IPS-20b (cell line): ENCODE data around the gene DESI2.
A peak's percentile ranks its signal among the peaks of the same experiment; 100 is the strongest.

ENCODE experiments used
- H3K27ac ChIP-seq: one replicate; pipeline ENCODE4 v1.5.1; 2013; ENCODE audit warnings: low read length
- H3K27me3 ChIP-seq: 2 replicates; pipeline ENCODE4 v1.6.1; 2013; ENCODE audit warnings: mild to moderate bottlenecking, low read length, inconsistent platforms; ENCODE audit not compliant: insufficient read depth
- H3K36me3 ChIP-seq: 2 replicates; pipeline ENCODE4 v1.6.1; 2013; ENCODE audit warnings: low read depth, mild to moderate bottlenecking, inconsistent platforms, low read length, moderate library complexity; ENCODE audit not compliant: insufficient read depth
- H3K4me1 ChIP-seq: 2 replicates; pipeline ENCODE4 v1.6.1; 2013; ENCODE audit warnings: mild to moderate bottlenecking, control low read depth, inconsistent platforms, low read length, moderate library complexity; ENCODE audit not compliant: insufficient read depth
- H3K4me3 ChIP-seq: 2 replicates; pipeline ENCODE4 v1.5.1; 2013; ENCODE audit warnings: mild to moderate bottlenecking, low read length, inconsistent platforms
- H3K9ac ChIP-seq: 2 replicates; pipeline ENCODE4 v1.6.1; 2013; ENCODE audit warnings: low read depth, mild to moderate bottlenecking, inconsistent platforms, low read length, moderate library complexity
- H3K9me3 ChIP-seq: 2 replicates; pipeline ENCODE4 v1.6.1; 2013; ENCODE audit warnings: mild to moderate bottlenecking, low read depth, low read length, inconsistent platforms; ENCODE audit not compliant: insufficient read depth

DESI2 gene

DNA sequence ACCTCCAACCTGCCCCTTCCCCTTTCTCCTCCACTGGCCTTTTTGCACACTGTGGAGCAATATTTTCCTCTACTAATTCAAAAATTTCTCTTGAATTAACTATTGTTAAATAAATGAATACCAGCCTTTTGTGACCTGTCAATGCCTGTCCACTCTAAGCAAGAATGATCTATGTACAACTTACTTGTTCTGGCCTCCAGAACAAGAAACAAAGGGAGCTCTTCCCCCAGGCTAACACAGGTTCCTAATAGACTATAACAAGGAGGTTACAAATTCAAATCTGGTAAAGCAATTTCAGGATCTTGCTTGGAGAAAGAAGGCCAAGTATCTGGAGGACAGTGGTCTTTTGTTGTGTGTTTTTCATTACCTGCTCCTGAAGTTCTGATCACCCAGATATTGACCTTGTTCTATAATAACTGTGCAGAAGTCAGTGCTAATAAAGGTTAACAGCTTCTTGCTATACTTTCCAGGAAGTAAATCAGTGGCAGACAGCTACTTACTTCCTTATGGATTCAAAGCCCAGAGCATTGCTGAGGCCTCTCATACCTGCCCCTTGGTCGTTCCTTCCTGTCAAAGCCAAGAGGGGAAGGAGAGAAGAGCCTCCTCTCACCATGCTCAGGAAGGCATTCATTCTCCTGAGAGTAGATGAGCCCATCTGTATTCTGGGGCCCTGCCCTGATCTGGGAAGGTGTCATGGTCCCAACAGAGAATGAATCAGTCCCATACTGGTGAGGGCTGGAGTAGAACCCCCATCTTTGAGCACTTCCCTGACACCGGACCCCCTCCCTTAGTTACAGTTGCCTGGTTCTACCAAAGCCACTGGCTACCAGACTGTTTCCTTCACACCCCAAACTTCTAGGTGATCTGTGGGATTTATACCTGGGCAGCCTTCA, 56.8 kb downstream of the DESI2 start:
- H3K27me3 ChIP-seq = no peaks in the 10 kb centered on the region
- peaks cover 16% of the 10 kb centered on the region; the same call in 1 of the 2 replicates for H3K36me3 ChIP-seq
- no peak overlapping the region for H3K27ac ChIP-seq
- no peak overlapping the region for H3K9ac ChIP-seq
- no peaks in the 10 kb centered on the region for H3K9me3 ChIP-seq
- H3K4me1 ChIP-seq = no peaks in the 10 kb centered on the region; the same call in 1 of the 2 replicates
- no peak overlapping the region for H3K4me3 ChIP-seq

- Histone ChIP-seq H3K9ac (no peak overlapping the region), H3K4me3 (no peak overlapping the region), H3K36me3 (peaks cover 13% of the 10 kb centered on the region; the same call in 1 of the 2 replicates), H3K9me3 (no peaks in the 10 kb centered on the region), H3K27me3 (no peaks in the 10 kb centered on the region), H3K4me1 (no peaks in the 10 kb centered on the region; the same call in 1 of the 2 replicates), H3K27ac (no peak overlapping the region)
Measured at GRCh38 chr1:244710474-244711062, 57.6 kb downstream of the DESI2 start.

GRCh38 chr1:244712669-244713068, 59.7 kb downstream of the DESI2 start:
- H3K4me3 ChIP-seq = no peak overlapping the region
- no peaks in the 10 kb centered on the region for H3K9me3 ChIP-seq
- H3K4me1 ChIP-seq = no peaks in the 10 kb centered on the region; the same call in 1 of the 2 replicates
- H3K27ac ChIP-seq = no peak overlapping the region
- H3K36me3 ChIP-seq = no peaks in the 10 kb centered on the region
- H3K27me3 ChIP-seq = no peaks in the 10 kb centered on the region
- no peak overlapping the region for H3K9ac ChIP-seq

DNA sequence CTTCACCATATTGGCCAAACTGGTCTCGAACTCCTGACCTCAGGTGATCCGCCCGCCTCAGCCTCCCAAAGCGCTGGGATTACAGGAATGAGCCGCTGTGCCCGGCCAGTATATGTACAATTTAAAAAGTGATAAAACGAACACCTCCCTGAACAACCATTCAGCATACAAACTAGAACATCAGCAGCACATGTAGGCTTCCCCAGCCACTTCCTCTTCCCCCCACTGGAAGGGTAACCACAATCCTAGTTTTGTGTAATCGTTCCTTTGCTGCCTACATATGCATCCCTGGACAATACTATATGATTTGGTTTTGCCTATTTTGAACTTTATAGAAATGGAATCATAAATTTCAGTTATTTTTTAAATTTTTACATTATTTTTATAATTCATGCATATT, 60.4 kb downstream of the DESI2 start:
- Histone ChIP-seq H3K27me3 (no peaks in the 10 kb centered on the region), H3K9me3 (no peaks in the 10 kb centered on the region), H3K4me3 (no peak overlapping the region)

DNA sequence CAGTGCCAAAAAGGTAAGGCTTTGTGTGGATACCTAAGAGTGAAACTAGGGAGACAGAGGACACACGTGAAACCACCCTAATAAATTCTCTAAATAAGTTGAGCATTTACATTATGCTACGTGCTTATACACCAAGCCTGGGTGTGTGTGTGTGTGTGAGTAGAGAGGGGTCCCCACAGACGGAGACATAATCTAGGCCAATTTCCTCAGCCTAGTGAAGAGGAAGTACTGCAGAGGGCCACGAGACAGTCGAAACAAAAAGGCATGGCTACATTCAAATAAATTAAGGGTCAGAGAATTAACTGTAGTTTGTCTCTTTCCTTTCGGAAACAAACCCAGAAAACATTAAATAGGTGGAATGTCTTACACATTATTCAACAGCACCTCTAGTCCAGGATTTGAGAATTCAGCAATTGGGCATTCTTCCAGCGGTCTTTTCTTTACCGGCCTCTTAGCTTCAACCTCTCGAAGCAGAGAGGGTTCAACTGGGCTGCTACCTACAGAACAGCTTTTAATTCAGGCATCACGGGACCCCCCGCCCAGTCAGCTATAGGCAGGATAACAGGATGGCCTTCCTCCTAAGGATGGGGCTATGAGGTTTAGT, 75.0 kb downstream of the DESI2 start:
- Histone ChIP-seq H3K9ac (no peak overlapping the region), H3K4me3 (no peak overlapping the region), H3K9me3 (no peaks in the 10 kb centered on the region), H3K36me3 (no peaks in the 10 kb centered on the region), H3K27ac (no peak overlapping the region), H3K27me3 (peaks cover 34% of the 10 kb centered on the region), H3K4me1 (peaks cover 8% of the 10 kb centered on the region; the same call in 1 of the 2 replicates)

More for the DNA sequence above, 60.4 kb downstream of the DESI2 start:
- H3K27ac ChIP-seq = no peak overlapping the region
- H3K4me1 ChIP-seq = no peaks in the 10 kb centered on the region; the same call in 1 of the 2 replicates
- no peak overlapping the region for H3K9ac ChIP-seq
- H3K36me3 ChIP-seq = no peaks in the 10 kb centered on the region

- Histone ChIP-seq H3K27ac (no peak overlapping the region), H3K4me1 (peaks cover 8% of the 10 kb centered on the region; the same call in 1 of the 2 replicates), H3K4me3 (peak overlapping the region; percentile 54), H3K9me3 (peaks cover 4% of the 10 kb centered on the region; the same call in 1 of the 2 replicates), H3K36me3 (no peaks in the 10 kb centered on the region), H3K27me3 (peaks cover 34% of the 10 kb centered on the region), H3K9ac (peak overlapping the region; percentile 68; the same call in 1 of the 2 replicates)
Measured at GRCh38 chr1:244730153-244730933, 77.4 kb downstream of the DESI2 start.

- H3K4me3 ChIP-seq = peak overlapping the region; percentile 50; the same call in 1 of the 2 replicates
- H3K36me3 ChIP-seq = no peaks in the 10 kb centered on the region
- peak overlapping the region; percentile 65; the same call in 1 of the 2 replicates for H3K9ac ChIP-seq
- H3K27me3 ChIP-seq = peaks cover 34% of the 10 kb centered on the region
- H3K27ac ChIP-seq = no peak overlapping the region
- peaks cover 8% of the 10 kb centered on the region; the same call in 1 of the 2 replicates for H3K4me1 ChIP-seq
- H3K9me3 ChIP-seq = peaks cover 4% of the 10 kb centered on the region; the same call in 1 of the 2 replicates
Measured at GRCh38 chr1:244730934-244731434, 78.1 kb downstream of the DESI2 start.

- no peak overlapping the region for H3K4me3 ChIP-seq
- H3K9ac ChIP-seq = no peak overlapping the region
- no peaks in the 10 kb centered on the region for H3K36me3 ChIP-seq
- H3K27me3 ChIP-seq = peaks cover 34% of the 10 kb centered on the region
- H3K9me3 ChIP-seq = peaks cover 4% of the 10 kb centered on the region; the same call in 1 of the 2 replicates
- no peak overlapping the region for H3K27ac ChIP-seq
- peaks cover 8% of the 10 kb centered on the region; the same call in 1 of the 2 replicates for H3K4me1 ChIP-seq
Measured at GRCh38 chr1:244731651-244732050, 78.7 kb downstream of the DESI2 start.

DNA sequence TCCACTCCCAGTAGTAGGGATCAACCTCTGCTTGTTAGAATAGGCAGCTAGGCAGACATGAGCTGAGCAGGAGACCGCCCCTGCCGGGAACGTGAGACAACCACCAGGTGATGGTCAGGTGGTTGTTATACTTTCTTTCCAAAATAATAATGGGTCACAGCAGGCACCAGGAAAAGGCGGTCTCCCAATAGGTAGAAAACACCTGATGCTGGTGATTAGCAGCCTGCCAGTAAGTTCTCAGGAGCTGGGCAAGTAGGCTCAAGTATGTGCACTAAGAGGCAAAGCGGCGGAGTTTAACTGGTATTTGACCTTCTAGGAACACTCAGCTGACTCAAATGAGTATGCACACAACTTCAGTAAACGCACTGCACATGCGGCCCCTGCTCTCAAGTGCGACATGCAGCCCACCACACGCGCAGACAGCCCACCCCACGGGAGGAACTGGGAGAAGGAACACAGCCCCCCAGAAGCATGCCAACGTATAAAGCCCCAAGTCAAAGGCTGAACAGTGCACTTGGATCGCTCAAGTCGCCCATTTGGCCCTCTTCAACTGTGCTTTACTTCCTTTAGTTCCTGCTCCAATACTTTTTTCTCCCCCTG, 80.0 kb downstream of the DESI2 start:
- H3K9me3 ChIP-seq = peaks cover 4% of the 10 kb centered on the region; the same call in 1 of the 2 replicates
- H3K27me3 ChIP-seq = peaks cover 34% of the 10 kb centered on the region
- H3K4me3 ChIP-seq = no peak overlapping the region
- peaks cover 5% of the 10 kb centered on the region; the same call in 1 of the 2 replicates for H3K4me1 ChIP-seq
- no peaks in the 10 kb centered on the region for H3K36me3 ChIP-seq
- H3K9ac ChIP-seq = no peak overlapping the region
- H3K27ac ChIP-seq = no peak overlapping the region

- Histone ChIP-seq H3K36me3 (no peaks in the 10 kb centered on the region), H3K9me3 (peaks cover 4% of the 10 kb centered on the region; the same call in 1 of the 2 replicates), H3K4me1 (no peaks in the 10 kb centered on the region; the same call in 1 of the 2 replicates), H3K27ac (peak overlapping the region; percentile 6), H3K4me3 (no peak overlapping the region), H3K9ac (peak overlapping the region; percentile 10; the same call in 1 of the 2 replicates), H3K27me3 (peaks cover 17% of the 10 kb centered on the region)
Measured at GRCh38 chr1:244735404-244735803, 82.5 kb downstream of the DESI2 start.
